ENCODE data around the gene STK10.

STK10 gene

DNA sequence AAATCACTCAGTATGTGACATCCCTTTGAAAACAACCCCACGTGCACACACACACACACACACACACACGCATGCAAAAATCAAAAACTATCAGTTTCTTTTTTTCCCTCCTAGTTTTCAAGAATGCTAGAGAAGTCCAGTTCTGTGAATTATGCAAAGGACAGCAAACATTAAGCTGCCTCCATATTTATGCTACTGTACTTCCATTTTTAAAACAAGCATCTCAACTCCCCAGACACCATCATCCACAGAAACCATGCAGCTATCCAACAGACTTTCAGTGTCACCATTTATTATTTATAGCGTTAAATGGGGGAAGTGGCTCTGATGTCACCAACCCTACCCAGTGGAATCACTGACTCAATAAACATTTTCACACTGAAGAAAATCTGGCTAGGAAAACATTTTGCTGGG, 183.2 kb downstream of the STK10 start:
- DNase-seq: no peak

DNA sequence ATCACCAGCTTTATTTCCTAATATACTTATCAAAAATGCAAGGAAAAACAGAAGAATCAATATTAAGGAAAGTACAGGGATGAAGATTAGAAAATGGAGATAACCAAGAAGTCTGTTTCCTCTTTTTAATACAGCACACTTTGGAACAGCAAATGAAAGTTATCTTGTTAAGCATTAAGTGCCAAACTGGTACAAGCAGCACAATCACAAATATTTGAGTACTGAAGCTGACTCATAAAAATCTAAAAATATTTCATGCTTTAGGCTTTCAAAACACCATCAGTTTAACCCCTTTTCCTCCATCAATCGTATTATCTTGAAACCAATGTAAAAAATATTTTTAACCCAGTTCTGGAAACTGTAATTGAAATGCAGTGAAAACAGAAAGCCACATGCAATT, 184.3 kb downstream of the STK10 start:
- DNase-seq: no peak

DNA sequence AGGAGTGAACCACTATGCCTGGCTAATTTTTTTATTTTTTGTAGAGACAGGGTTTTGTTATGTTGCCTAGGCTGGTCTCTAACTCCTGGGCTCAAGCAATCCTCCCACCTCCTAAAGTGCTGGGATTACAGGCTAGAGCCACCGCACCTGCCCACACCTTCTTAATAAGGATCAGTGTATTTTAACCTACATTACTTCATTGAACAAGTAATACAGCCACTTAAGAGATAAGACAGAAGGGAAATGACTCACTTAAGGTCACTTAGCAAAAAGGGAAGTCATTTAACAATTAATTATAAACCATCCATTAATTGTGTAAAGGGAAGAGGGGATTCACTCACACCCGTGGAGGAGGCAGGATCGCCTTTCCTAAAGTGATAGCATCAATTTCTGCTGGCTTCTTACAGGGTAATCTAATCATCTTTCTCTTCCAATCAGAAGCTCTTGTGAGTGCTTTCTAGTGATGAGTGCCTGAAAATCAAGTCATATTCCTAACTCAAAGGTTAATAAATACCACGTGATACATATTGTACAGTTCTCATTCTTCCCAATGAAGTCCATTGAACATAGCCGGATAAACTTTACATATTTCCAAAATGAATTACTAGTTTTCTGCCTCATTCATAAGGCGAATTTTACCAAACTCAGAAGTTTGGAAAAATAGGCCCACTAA, 185.0 kb downstream of the STK10 start:
- no peak for DNase-seq

DNA sequence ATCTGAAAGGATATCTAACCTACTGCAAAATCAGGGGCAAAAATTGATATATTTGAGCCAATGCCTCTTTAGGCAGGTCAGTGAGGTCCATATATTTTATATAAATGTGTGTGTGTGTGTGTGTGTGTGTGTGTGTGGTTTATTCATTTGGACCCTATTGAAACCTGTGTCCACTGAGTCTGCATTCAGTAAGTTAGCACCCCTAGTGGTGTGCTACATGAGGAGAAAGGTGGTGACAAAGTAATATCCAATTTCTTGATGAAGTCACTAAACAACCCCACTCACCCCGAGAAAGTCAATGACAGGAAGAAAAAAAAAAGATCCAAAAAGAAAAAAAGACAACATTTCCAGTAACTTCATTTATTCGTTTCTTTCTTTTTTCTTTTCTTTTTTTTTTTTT, 185.7 kb downstream of the STK10 start:
- no peak for DNase-seq

DNA sequence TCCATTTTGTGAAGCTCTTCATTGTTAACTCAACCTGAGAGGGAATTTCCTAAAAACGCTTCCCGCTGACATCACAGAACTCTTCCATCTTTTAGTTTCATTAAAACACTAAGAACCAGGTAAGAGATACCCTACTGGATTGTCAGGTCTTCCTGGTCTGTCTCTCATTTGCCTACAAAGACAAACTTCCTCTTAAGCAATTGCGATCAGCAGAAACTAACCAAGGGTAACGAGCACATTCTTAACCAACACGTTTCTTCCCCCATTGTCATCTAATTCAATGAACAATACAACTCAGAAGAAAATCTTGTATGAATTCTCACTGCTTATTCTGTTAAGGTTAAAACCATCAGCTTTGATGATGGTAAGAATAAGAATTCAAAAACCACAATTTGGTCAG, 188.1 kb downstream of the STK10 start:
- no peak for DNase-seq

DNA sequence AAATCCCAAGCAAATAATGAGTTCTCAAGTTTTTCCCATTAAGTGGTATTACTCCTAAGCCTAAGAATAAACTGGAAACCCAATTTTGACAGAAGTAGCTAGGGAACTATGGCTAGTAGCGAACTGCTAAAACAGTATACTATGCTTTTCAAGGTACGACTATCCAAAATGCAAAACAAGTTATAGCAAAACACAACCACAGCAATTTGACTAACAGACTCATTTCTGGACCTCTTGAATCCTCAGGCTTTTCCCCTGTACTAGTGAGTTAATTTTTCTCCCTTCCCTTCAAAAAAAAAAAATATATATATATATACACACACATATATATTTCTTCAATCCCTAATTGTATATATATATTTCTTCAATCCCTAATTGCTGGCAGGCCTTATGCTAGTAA, 188.9 kb downstream of the STK10 start:
- DNase-seq: no peak

DNA sequence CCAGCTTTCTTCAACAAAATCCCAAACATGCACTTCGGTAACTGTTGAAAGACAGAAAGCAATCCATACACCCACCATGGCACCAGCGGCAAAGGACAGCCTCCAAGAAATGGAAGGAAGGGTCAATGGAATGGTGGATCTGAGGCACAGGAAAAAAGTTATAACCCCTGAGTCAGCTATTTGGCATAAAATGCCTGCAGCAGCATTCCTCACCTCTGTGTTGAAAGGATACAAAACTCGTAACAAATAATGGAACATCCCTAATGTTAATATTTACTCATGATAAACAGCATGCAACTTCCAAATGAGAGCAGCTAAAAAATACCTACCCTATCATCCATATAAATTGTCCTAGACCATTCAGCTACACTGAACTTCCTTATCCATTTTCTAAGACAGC, 191.0 kb downstream of the STK10 start:
- no peak for DNase-seq

DNA sequence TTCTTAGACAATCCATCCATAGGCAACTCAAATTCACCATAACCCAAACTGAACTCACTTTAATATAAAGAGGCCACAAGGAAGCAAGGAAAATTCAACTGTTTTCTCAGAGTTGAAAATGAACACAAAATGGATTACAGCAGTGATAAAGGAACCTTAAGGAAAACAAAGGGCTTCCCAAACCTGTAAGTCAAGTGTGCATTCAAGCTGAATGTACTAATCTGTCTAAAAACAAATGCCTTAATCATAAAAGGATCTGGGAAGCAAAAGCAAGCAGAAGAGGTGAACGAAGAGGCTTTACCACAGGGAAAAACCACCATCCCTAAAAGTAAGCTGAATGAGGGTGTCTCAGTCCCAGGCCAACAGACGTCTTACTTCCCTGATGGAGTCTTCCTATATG, 195.2 kb downstream of the STK10 start:
- DNase-seq: no peak

DNA sequence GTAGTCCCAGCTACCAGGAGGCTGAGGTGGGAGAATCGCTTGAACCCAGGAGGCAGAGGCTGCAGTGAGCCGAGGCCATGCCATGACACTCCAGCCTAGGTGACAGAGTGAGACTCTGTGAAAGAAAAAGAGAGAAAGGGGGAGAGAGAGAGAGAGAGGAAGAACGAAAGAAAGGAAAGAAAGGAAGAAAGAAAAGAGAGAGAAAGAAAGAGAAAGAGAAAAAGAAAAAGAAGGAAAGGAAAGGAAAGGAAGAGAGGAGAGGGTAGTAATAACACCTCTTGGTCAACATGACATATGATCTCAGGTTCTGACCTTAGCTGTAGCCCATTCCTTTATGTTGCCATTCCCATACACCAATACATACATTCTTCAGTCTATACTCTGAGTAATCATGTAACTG, 195.7 kb downstream of the STK10 start:
- no peak for DNase-seq

All from NCI-H187 (cell line).